Ureter (tissue), 1 donor: ENCODE results near the gene CD151. TPM values are rescaled to one million over a fixed set of nuclear protein-coding genes. Genes with fewer than 3 reads are reported as not detected.

Experiments
- DNase-seq: peaks from one replicate; pipeline ENCODE4 v3.0.0-alpha.2; 2020; ENCODE audit warnings: low spot score
- total RNA-seq: library from RNA; stranded (reverse); gene quantifications from one replicate; pipeline ENCODE4 v1.2.4, GENCODE V29; 2023
- donor health status: DM: yes; HTN: yes; CAD: no.

CD151 gene
- total RNA-seq, 1 donor from 2014 or later = 241 TPM

GRCh38 chr11:871472-871871 is 38.7 kb downstream of the CD151 start:
- no peak for DNase-seq

GRCh38 chr11:872799-873198 is 40.0 kb downstream of the CD151 start:
- DNase-seq = no peak

- DNase-seq = no peak
Observed at GRCh38 chr11:873706-874105, 41.0 kb downstream of the CD151 start.

GRCh38 chr11:875203-875602 is 42.5 kb downstream of the CD151 start:
- no peak for DNase-seq

- no peak for DNase-seq
Observed at GRCh38 chr11:875769-876301, 43.1 kb downstream of the CD151 start.

GRCh38 chr11:876545-876944 is 43.8 kb downstream of the CD151 start:
- no peak for DNase-seq

- no peak for DNase-seq
Observed at GRCh38 chr11:877565-877964, 44.8 kb downstream of the CD151 start.

GRCh38 chr11:880447-880846 is 47.7 kb downstream of the CD151 start:
- DNase-seq = no peak

GRCh38 chr11:882596-882995 is 49.8 kb downstream of the CD151 start:
- DNase-seq = no peak

GRCh38 chr11:883527-883926 is 50.8 kb downstream of the CD151 start:
- DNase-seq = no peak

- no peak for DNase-seq
Observed at GRCh38 chr11:884578-885070, 51.9 kb downstream of the CD151 start.

- no peak for DNase-seq
Observed at GRCh38 chr11:886568-886967, 53.8 kb downstream of the CD151 start.

- DNase-seq = no peak
Observed at GRCh38 chr11:887589-887988, 54.8 kb downstream of the CD151 start.

Other genes starting within 250 kb of the CD151 start
- 14.9 TPM for gene IRF7, start 217.0 kb upstream of the CD151 start, total RNA-seq
- not detected for gene CDHR5, start 208.0 kb upstream of the CD151 start, total RNA-seq
- not detected for gene SCT, start 205.8 kb upstream of the CD151 start, total RNA-seq
- 2.6 TPM for gene DRD4, start 195.7 kb upstream of the CD151 start, total RNA-seq
- gene DEAF1, start 137.7 kb upstream of the CD151 start, total RNA-seq = 36.9 TPM
- 32.5 TPM for gene TMEM80, start 137.1 kb upstream of the CD151 start, total RNA-seq
- 156 TPM for gene EPS8L2, start 126.7 kb upstream of the CD151 start, total RNA-seq
- gene TALDO1, start 85.5 kb upstream of the CD151 start, total RNA-seq = 172 TPM
- gene GATD1, start 55.5 kb upstream of the CD151 start, total RNA-seq = 82.5 TPM
- gene CEND1, start 42.9 kb upstream of the CD151 start, total RNA-seq = 0.23 TPM
- 28.4 TPM for gene SLC25A22, start 34.7 kb upstream of the CD151 start, total RNA-seq
- 20.6 TPM for gene PIDD1, start 27.7 kb upstream of the CD151 start, total RNA-seq
- 2,024 TPM for gene RPLP2, start 23.0 kb upstream of the CD151 start, total RNA-seq
- 118 TPM for gene PNPLA2, start 14.0 kb upstream of the CD151 start, total RNA-seq
- gene CRACR2B, start 5.0 kb upstream of the CD151 start, total RNA-seq = 45.8 TPM
- gene POLR2L, start 9.6 kb downstream of the CD151 start, total RNA-seq = 112 TPM
- 47.2 TPM for gene TSPAN4, start 9.9 kb downstream of the CD151 start, total RNA-seq
- 116 TPM for gene CHID1, start 77.9 kb downstream of the CD151 start, total RNA-seq
- gene AP2A2, start 92.9 kb downstream of the CD151 start, total RNA-seq = 100 TPM
- not detected for gene MUC6, start 203.8 kb downstream of the CD151 start, total RNA-seq
- gene MUC2, start 241.9 kb downstream of the CD151 start, total RNA-seq = 0.39 TPM